Upper lobe of left lung (tissue), 4 donors: ENCODE measurements around the gene ORAI2.

Source experiments
- POLR2A ChIP-seq, 4 donors: fragments of 450-650 bp; IDR thresholded peaks; one replicate each; pipeline ENCODE4 v1.5.1; 2016 to 2017; ENCODE audit warnings: antibody characterized with exemption in 4 of 4, mild to moderate bottlenecking in 2 of 4
- TF ChIP-seq, protein P1 (sequence below), 6 experiments: fragments of 450-650 bp in 4 of 6; fragments of 200-600 bp in 2 of 6; sonication (generic) in 2 of 6; IDR thresholded peaks; one replicate each; pipeline ENCODE4 v1.5.1; 2016 to 2019; ENCODE audit warnings: antibody characterized with exemption in 6 of 6

DNA sequence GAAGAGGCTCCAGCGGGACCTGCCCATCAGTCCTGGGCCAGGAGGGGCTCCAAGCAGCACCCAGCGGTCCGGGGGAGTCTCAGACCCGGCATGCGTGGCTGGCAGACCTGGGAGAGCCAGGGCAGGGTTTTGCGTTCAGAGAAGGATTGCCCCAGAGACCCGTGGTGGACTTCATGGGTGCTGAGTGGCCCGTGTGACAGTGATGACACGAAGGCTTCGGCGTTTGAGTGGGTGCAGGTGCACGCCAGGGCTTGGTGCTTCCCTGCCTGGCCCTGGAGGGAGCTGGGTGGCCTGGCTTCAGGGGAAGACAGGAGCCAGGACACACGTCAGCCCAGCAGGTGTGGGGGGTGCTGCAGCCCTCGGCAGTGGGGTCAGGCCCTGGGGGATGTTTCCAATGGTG, 13.9 kb downstream of the ORAI2 start:
- TF ChIP-seq, protein P1, sequence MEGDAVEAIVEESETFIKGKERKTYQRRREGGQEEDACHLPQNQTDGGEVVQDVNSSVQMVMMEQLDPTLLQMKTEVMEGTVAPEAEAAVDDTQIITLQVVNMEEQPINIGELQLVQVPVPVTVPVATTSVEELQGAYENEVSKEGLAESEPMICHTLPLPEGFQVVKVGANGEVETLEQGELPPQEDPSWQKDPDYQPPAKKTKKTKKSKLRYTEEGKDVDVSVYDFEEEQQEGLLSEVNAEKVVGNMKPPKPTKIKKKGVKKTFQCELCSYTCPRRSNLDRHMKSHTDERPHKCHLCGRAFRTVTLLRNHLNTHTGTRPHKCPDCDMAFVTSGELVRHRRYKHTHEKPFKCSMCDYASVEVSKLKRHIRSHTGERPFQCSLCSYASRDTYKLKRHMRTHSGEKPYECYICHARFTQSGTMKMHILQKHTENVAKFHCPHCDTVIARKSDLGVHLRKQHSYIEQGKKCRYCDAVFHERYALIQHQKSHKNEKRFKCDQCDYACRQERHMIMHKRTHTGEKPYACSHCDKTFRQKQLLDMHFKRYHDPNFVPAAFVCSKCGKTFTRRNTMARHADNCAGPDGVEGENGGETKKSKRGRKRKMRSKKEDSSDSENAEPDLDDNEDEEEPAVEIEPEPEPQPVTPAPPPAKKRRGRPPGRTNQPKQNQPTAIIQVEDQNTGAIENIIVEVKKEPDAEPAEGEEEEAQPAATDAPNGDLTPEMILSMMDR (IDR thresholded peaks at IDR 0.05) = no peak
- no peak for TF ChIP-seq POLR2A (IDR thresholded peaks at IDR 0.05)
